MCF 10A (cell line): Measurements from ENCODE around the gene ARID5B. TPM values are rescaled to one million over a fixed set of nuclear protein-coding genes. Genes with fewer than 3 reads are reported as not detected.

Experiments used
- BruUV-seq: library from RNA; stranded (reverse); fragments of 400-500 nt; replicated peaks from 2 replicates; lab custom pipeline; 2021; lab: Mats Ljungman, UMichigan
- CTCF ChIA-PET: fragments of 300-600 bp; sonication (Branson Sonifier 250); formaldehyde crosslinking; extraction: SDS; loops from one replicate; lab custom pipeline; 2021; ENCODE audit warnings: antibody characterized with exemption, inconsistent platforms; lab: Yijun Ruan, JAX
- POLR2A ChIA-PET: fragments of 300-600, 350-650 bp; sonication (Branson Sonifier 250); formaldehyde crosslinking; extraction: SDS; loops from one replicate; lab custom pipeline; 2020; ENCODE audit warnings: antibody characterized with exemption, inconsistent platforms; lab: Yijun Ruan, JAX
- DNase-seq: peaks from one replicate; pipeline ENCODE4 v3.0.0-alpha.2; 2018; ENCODE audit not compliant: unreplicated experiment
- H3K27ac Mint-ChIP-seq: one replicate; pipeline ENCODE4 v1.8.0; 2022; ENCODE audit warnings: mild to moderate bottlenecking, low read depth, mixed read lengths; ENCODE audit not compliant: unreplicated experiment
- H3K27me3 Mint-ChIP-seq: one replicate; pipeline ENCODE4 v1.8.0; 2022; ENCODE audit warnings: mixed read lengths; ENCODE audit not compliant: insufficient read depth, unreplicated experiment
- H3K36me3 Mint-ChIP-seq: one replicate; pipeline ENCODE4 v1.8.0; 2022; ENCODE audit warnings: mild to moderate bottlenecking, moderate library complexity, mixed read lengths; ENCODE audit not compliant: insufficient read depth, unreplicated experiment
- H3K4me1 Mint-ChIP-seq: one replicate; pipeline ENCODE4 v1.8.0; 2022; ENCODE audit warnings: mixed read lengths; ENCODE audit not compliant: insufficient read depth, unreplicated experiment
- H3K4me3 Mint-ChIP-seq: one replicate; pipeline ENCODE4 v1.8.0; 2022; ENCODE audit warnings: mild to moderate bottlenecking, moderate library complexity, mixed read lengths; ENCODE audit not compliant: unreplicated experiment
- H3K9me3 Mint-ChIP-seq: one replicate; pipeline ENCODE4 v1.8.0; 2022; ENCODE audit warnings: mixed read lengths; ENCODE audit not compliant: unreplicated experiment
- CTCF ChIP-seq: fragments of 200-600 bp; IDR thresholded peaks from one replicate; pipeline ENCODE4 v1.8.0; 2022; ENCODE audit warnings: antibody characterized with exemption, mild to moderate bottlenecking; ENCODE audit not compliant: unreplicated experiment
- intact Hi-C: fragments of 100-400 bp; cut with micrococcal nuclease; formaldehyde crosslinking; loops from 2 replicates; pipeline ENCODE4 v1.14.1; 2022
- total RNA-seq: library from RNA; stranded (reverse); gene quantifications from 2 replicates; pipeline ENCODE4 v1.2.3, GENCODE V29; 2022

ARID5B gene
- total RNA-seq, 1 experiment from 2014 or later, result 12.2 TPM

DNA sequence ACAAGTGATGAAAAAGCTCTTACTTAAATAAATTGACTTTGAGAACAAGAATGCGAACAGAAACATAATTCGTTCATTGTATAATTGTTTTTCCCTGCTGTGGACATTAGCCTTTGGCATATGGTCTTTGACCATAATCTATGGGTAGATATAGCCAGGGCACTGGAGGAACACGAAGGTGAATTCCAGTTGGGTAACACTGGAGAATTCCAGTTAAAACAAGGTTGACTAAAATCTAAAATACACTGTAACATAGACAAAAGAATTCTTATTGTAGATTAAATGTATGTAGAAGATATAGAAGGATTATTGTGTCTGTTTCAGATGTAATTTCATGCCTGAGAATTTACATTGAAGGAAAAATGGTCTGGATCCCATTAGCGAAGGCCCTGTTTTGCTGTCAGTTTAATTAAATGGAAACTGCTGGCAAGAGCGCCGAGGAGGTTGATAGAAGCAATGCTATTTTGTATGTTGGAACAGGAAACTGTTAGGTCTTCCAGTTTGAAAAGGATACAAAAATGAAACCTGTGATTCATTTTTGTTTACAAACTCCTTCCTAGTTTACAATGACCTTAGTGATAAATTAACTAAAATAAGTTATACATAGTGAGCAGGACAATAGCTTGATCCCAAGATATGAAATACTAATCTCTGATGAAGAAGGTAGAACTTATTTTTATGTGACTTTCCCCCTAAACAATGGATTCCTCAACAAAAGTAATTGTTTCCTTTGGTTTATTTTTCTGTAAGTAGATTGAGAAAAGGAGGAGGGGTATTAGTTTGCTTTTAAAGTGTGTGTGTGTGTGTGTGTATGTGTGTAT, 68.9 kb downstream of the ARID5B start:
- CTCF ChIA-PET, result interaction anchor here (0.6 kb wide), 1 partner anchor 1607 kb away, joined by 4 read pairs; no protein-coding TSS in a partner anchor
- peaks cover 15% of the 10 kb centered on the region for H3K4me1 Mint-ChIP-seq

GRCh38 chr10:61971003-61971325, 69.5 kb downstream of the ARID5B start:
- no peak for DNase-seq
- Mint-ChIP-seq H3K27me3 (no peaks in the 10 kb centered on the region), H3K4me1 (peaks cover 16% of the 10 kb centered on the region), H3K9me3 (no peaks in the 10 kb centered on the region), H3K36me3 (no peaks in the 10 kb centered on the region), H3K27ac (no peak overlapping the region), H3K4me3 (no peak overlapping the region)
- POLR2A ChIA-PET, result interaction anchor here (0.6 kb wide), 1 partner anchor 83 kb away, joined by 3 read pairs; no protein-coding TSS in a partner anchor
- intact Hi-C loops, result no loop called here
- no peak for TF ChIP-seq CTCF
- BruUV-seq, result no TSS peak
- CTCF ChIA-PET, result interaction anchor here (0.8 kb wide), 1 partner anchor 336 kb away, joined by 4 read pairs; no protein-coding TSS in a partner anchor

More for the DNA sequence above, 68.9 kb downstream of the ARID5B start:
- Mint-ChIP-seq H3K36me3 (no peaks in the 10 kb centered on the region), H3K4me3 (no peak overlapping the region), H3K9me3 (no peaks in the 10 kb centered on the region), H3K27ac (no peak overlapping the region), H3K27me3 (no peaks in the 10 kb centered on the region)
- intact Hi-C loops, result no loop called here
- DNase-seq, result no peak
- TF ChIP-seq CTCF, result no peak
- BruUV-seq, result no TSS peak
- POLR2A ChIA-PET, result interaction anchor here (0.6 kb wide), 1 partner anchor 82 kb away, joined by 3 read pairs; no protein-coding TSS in a partner anchor

GRCh38 chr10:61973169-61973568, 71.7 kb downstream of the ARID5B start:
- POLR2A ChIA-PET, result no interaction called here
- BruUV-seq, result no TSS peak
- Mint-ChIP-seq H3K27ac (no peak overlapping the region), H3K27me3 (no peaks in the 10 kb centered on the region), H3K4me1 (peaks cover 16% of the 10 kb centered on the region), H3K36me3 (no peaks in the 10 kb centered on the region), H3K4me3 (no peak overlapping the region), H3K9me3 (no peaks in the 10 kb centered on the region)
- no peak for TF ChIP-seq CTCF
- intact Hi-C loops, result no loop called here
- DNase-seq, result no peak
- CTCF ChIA-PET, result interaction anchor here (1.4 kb wide), 1 partner anchor 16 kb away, joined by 3 read pairs; no protein-coding TSS in a partner anchor

- TF ChIP-seq CTCF, result no peak
- DNase-seq, result no peak
- intact Hi-C loops, result no loop called here
- Mint-ChIP-seq H3K4me1 (peaks cover 16% of the 10 kb centered on the region), H3K4me3 (no peak overlapping the region), H3K36me3 (no peaks in the 10 kb centered on the region), H3K27me3 (no peaks in the 10 kb centered on the region), H3K9me3 (no peaks in the 10 kb centered on the region), H3K27ac (no peak overlapping the region)
- POLR2A ChIA-PET, result interaction anchor here (0.7 to 2.7 kb wide), 3 partner anchors 15 to 71 kb away, joined by 3 to 18 read pairs (median 3); no protein-coding TSS in a partner anchor
- CTCF ChIA-PET, result no interaction called here
- BruUV-seq, result no TSS peak
Observed at GRCh38 chr10:61973906-61974305, 72.4 kb downstream of the ARID5B start.
